Measurements from ENCODE around the gene HDAC11.
"Not testable (repeated sequence)": the region's sequence is repeated elsewhere in the genome, so short reads cannot be mapped to it uniquely, and the experiment has no call there.

HDAC11 gene

GRCh38 chr3:13494463-13495350 lies 14.6 kb downstream of the HDAC11 start:
- no peak for DNase-seq

DNA sequence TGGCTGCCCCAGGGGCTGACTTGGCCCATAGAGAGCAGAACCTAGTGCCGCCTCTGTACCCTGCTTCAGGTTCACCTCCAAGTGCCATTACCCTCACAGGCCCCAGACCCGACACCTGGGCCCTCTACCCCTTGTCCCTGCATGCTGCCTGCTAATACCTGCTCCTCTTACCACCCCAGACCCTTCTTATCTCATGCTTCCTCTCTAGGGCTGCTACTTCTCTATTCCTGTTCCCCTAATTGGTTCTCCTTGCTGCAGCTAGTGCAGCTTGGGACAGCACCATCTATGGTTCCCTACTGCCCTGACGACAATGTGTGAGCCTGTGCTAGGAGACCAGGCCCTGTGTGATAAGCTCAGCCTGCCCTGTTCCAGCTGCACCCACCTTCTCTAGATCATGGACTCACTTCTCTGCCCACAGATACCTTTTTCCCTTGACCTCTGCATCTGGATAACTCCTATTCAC lies 15.3 kb downstream of the HDAC11 start:
- no peak for DNase-seq

DNA sequence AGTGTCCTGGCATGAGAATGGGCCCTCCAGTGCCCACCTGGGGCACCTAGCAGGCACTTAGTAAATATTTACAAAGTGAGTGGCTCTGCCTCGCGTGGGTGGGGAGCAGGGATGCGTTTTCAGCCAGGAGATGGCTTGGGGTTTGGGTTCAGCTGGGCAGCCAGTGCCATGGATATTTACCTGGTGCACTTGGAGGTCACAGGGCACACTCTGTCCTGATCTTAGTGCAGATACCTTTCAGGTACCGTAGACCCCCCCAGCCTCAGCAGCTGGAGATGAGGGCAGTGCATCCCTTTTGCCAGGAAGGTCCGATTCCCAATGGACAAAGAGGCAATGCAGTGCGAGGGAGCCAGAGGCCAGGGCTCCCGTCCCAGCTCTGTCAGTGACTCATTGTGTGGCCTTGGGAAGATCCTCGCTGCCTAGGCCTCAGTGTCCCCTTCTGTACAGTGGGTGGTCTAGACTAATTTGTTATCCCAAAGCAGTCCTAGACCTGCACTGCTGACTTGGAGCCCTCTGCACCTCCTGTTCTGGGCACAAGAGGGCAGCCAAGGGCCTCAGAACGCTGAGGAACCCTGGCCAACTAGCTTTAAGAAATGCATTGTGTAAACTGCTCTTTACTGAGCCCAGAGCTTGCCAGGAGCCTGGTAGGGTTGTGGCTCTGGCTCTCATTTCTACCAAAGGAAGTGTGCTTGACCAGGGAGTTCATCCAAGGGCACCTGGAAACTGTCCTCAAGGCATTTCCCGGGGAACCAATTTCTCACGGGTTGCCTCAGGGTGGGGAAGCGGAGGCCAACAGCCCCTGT lies 16.0 kb downstream of the HDAC11 start:
- no peak for DNase-seq

GRCh38 chr3:13496879-13497278 lies 16.8 kb downstream of the HDAC11 start:
- DNase-seq: no peak

DNA sequence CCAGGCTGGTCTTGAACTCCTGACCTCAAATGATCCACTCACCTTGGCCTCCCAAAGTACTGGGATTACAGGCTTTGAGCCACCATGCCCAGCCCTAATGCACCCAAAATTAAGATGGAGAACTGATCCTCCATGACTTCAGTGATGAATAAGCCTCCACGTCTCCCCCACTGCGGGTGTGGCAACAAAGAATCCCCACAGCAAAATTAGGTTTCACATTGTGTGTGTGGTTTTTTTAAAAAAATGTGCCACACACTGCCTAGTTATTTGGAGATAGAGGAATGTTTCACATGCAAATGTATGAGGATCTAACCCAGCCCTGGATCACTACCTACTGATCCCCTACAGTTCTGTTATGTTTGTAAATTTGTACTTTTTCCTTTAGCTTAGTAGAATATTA lies 17.3 kb downstream of the HDAC11 start:
- no peak for DNase-seq

DNA sequence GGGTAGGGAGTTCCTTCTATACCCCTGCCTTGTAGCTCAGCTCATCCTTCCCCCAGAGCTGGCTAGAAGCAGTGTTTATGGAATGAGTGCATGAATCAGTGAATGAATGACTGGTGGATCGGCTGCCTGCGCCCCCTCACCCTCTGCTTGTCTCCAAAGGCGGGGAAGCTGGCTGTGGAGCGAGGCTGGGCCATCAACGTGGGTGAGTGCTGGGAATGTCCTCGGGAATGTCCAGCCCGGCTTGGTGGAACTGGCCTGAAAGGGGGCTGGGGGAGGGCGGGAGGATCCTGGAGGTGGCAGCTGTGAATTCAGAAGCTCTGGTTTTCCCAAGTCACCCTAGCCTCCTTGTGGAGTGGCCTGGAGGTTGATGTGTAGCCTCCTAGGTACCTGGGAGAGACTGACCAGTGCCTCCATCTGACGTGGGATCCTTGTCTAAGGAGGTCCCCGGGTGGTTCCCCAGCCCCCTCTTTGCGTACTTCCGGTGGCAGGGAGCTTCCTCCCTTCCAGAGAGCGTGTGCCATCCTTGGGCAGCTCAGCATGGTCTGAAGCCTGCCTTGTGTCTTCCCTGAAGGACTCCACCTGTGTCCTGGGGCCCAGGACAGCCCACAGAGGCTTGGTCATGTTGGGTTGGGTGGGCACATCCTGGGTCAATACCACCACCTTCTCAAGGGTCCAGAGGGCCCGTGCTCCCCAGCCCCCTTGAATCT lies 18.4 kb downstream of the HDAC11 start:
- DNase-seq: no peak

DNA sequence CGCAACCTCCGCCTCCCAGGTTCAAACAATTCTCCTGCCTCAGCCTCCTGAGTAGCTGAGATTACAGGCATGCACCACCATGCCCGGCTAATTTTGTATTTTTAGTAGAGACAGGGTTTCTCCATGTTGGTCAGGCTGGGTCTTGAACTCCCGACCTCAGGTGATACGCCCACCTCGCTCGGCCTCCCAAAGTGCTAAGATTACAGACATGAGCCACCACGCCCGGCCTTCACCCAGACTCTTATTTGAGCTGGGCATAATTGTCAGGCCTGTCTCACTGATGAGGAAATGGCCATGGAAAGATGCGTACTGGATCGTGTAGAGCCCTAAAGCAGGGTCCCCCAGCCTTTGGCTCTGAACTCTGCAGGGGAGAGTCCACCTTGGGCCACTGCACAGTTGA lies 19.1 kb downstream of the HDAC11 start:
- not testable (repeated sequence) for DNase-seq

- DNase-seq: no peak
Measured at GRCh38 chr3:13500133-13500885, 20.2 kb downstream of the HDAC11 start.

DNA sequence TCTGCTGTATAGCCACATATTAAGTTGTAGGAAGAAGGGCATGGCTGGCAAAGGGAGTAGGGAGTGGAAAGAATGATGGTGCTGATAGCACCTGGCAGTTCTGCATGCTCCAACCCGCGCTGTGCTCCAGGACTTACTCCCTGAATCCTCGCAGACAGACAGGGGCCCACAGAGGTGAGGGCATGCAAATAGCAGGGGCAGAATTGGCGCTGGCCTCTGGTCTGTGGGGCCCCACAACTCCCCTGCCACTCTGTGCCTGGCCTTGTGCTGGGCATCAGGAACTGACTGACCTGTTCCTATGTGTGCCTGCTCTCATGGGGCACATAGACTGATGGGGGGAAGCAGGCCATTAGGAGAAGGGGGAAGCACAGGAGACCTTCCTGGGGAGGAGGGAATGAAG lies 20.9 kb downstream of the HDAC11 start:
- DNase-seq: no peak

DNA sequence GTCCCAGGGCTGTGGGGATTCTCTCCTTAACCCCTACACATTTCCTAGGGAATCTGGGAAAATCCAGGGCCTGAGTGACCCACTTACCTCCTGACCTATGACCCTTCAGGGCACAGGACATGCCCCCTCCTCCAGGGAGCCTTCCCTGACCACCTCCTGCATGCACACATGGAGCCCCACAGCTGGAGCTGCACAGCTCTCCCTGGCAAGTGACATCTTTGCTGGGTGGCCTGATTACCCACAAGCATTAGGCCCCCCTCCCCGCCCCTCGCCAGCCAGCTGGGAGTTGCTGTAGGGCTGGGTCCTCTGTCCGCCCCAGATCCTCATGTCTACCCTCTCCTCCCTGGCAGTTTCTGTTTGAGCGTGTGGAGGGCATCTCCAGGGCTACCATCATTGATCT lies 21.4 kb downstream of the HDAC11 start:
- DNase-seq: no peak

GRCh38 chr3:13501958-13502790 lies 22.1 kb downstream of the HDAC11 start:
- no peak for DNase-seq

GRCh38 chr3:13502791-13503060 lies 22.6 kb downstream of the HDAC11 start:
- DNase-seq: no peak

DNA sequence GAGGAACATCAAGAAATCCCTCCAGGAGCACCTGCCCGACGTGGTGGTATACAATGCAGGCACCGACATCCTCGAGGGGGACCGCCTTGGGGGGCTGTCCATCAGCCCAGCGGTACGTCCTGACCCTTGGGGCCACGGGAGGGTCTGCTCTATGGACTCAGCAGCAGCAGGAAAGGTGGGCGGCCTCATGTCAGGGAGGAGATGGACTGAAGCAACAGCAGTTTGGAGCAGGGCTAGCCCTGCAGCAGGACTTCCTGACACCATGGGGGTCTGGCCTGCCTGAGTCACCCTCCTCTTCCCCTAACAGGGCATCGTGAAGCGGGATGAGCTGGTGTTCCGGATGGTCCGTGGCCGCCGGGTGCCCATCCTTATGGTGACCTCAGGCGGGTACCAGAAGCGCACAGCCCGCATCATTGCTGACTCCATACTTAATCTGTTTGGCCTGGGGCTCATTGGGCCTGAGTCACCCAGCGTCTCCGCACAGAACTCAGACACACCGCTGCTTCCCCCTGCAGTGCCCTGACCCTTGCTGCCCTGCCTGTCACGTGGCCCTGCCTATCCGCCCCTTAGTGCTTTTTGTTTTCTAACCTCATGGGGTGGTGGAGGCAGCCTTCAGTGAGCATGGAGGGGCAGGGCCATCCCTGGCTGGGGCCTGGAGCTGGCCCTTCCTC lies 24.2 kb downstream of the HDAC11 start:
- no peak for DNase-seq

DNA sequence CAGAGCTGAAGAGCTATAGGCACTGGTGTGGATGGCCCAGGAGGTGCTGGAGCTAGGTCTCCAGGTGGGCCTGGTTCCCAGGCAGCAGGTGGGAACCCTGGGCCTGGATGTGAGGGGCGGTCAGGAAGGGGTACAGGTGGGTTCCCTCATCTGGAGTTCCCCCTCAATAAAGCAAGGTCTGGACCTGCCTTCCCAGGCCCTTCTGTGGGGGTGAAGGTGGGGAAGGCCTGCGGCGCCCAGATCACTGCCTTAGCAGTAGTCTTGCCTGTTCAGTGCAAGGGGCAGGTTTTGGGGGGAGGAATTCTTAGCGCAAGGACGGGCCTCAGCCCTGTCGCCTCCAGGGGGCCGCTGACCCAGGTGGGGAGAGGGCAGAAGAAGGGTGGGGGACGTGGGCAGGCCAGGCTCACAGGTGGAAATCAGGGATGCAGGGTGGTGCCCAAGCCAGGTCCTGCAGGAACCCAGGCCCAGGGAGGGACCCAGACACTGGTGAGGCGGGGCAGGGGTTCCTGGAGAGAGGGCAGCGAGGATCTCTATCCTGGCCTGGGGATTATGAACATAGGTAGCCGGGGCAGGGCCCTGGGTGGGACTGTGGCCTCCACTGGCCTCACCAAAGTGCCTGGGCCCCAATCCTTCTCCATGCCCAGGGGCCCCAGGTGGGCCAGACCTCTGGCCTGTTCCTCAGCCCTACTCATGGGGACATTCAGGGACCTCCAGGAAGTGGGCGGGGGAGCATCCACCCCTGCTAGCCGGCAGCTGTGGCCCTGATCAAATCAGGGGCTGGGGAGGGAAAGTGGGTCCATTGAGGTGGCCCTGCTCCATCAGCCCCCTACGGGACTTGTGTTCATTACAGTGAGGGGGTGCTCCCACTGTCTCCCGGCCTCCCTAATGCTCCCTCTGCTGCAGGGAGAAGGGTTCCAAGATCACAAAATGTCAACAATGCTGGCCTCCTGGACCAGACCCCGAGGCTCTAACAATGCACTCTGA lies 25.3 kb downstream of the HDAC11 start:
- no peak for DNase-seq

GRCh38 chr3:13506239-13506638 lies 26.1 kb downstream of the HDAC11 start:
- DNase-seq: no peak

- no peak for DNase-seq
Measured at GRCh38 chr3:13506680-13507079, 26.6 kb downstream of the HDAC11 start.

- no peak for DNase-seq
Measured at GRCh38 chr3:13507247-13507569, 27.1 kb downstream of the HDAC11 start.

DNA sequence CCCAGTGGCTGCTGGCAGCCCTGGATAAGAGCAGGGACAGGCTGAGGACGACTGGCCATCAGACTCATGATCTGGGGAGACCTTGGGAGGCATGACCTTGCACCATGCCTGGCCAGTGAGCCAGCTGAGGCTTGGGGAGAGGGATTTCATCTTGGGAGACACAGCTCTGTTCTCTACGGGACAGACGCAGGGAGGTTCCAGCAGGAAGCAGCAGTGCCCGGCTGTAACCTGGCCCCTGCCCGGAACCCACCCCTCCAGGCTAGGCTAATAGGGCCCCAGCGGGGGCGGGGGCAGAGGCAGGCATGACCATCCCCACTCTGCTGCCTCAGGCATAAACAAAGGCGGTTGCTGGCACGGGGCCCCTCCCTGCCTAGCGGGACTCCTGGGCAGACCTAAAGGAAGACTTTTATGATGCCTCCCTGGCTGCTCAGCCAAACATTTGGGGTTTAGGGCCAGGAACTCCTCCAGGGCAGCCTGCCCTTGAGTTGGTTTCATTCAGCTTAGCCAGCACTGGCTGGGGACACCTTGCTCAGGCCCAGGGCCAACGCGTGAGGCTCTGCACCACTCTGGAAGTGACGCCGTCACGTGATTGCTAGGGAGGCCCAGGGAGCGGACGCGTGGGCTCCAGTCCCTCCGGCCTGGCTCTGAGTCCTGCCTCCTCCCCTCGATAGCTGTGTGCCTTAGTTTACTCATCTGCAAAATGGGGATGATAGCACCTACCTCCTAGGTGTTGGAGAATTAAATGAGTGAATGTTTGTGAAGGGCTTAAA lies 27.6 kb downstream of the HDAC11 start:
- DNase-seq: no peak

GRCh38 chr3:13508496-13508895 lies 28.4 kb downstream of the HDAC11 start:
- DNase-seq: no peak

All from NCI-H1436 treated with DMSO at 0.1 percent for 48 hours (cell line).